HG03571 (cell line): ENCODE data around the gene PCGF1.
"Not testable (repeated sequence)": the region's sequence is repeated elsewhere in the genome, so short reads cannot be mapped to it uniquely, and the experiment has no call there.

ENCODE experiments used
- ATAC-seq: cut with Tn5 transposase; IDR thresholded peaks from one replicate; pipeline ENCODE4 v1.9.1; 2021; ENCODE audit not compliant: unreplicated experiment

PCGF1 gene

DNA sequence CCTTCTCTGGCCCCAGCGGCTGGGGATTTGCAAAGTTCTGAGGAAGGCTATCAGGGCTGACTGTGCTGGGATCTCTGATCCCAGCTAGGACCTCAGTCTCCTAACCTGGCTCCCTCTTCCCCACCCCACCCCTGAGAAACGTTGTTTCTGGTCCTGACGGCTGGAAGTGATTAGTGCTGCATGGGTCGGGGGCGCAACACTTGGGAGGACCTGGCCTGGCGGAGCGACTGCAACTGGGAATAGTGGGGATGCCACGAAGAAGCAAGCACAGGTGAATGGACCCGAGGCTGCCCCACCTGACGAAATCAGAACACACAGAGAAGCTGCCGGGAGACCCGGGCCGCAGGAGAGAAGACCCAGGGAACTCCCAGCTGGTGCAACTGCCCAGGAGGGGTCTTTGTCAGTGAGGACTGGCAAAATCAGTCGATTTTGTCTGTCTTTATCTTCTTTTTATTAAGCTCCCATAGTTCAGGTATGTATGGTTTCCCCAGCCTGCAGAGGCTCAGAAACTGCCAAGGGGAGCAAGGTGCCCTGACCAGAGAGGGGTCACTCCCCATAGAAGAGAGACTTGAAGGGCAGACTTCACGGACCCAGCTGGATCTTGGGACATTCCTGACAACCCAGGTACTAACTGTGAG lies 7.4 kb downstream of the PCGF1 start:
- ATAC-seq = no peak

DNA sequence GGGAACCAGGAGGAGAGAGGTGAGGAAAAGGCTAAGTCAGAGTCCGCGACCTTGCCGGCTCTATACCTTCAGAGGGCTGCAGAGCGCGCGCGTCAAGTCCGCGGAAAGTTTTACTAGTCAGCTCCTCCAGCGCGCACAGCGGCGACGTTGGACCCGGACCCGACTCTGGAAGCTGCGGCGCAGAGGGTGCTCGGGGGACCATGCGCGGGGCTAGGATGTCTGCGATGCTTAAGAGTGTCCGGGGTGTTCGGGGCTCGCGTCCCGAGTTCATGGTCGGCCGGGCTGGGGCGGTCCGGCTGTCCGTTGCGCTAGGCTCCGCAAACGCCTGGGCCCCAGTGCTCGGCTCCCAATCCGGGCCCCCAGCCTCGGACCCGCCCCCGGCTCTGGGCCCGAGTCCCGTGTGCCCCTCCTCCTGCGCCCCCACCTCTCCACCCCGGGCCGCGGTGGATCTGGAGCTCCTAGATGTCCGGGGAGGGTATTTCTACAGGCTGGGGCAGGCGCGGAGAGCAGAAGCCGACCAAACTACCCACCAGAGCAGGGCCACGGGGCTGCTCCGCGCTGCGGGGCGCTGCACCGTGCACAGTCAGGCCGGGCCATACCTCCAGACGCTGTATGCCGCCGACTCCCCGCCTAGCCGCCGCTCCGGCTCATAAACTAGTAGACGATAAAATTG lies 8.1 kb downstream of the PCGF1 start, which contains the start of gene LBX2:
TSS of gene LBX2 (minus strand) at position 337 of the 673 bp plus-strand sequence. CDS start at position 271, 66 bp downstream.
- ATAC-seq = no peak

DNA sequence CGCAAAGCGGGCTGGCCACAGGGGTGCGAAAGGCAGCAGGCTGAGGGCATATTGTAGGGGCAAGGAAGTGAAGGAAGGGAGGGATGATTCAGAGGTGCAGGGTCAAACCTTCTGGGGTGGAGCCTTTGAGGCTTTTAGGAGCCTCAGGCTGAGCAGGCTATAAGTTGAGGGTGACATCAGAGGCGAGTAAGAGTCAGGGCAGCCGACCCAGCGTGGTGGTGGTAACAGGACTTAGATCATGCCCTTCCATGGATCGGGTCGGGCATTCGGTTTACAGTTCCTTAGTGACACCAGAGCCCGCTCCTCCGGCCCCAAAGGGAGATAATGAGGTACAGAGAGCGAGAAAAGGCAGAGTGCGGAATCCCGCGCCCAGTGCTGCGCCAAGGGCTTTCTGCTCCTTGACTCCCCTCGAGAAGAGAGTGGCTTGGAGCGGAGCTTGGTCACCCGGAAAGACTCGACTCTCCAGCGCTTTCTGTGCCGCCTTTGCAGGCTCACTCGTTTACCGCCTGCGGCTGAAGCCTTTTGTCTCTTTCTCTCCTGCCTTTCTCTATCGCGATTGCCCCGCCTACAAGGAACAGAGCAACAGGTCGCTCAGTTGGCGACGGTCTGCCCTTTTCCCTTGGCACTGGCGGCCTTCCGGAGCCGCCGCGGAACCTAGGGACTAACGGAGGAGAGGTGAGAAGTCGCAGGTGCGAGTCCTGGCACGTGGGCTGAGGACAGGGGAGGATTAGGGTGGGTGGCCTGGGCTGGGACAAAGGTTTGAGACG lies 8.8 kb downstream of the PCGF1 start:
- no peak for ATAC-seq

DNA sequence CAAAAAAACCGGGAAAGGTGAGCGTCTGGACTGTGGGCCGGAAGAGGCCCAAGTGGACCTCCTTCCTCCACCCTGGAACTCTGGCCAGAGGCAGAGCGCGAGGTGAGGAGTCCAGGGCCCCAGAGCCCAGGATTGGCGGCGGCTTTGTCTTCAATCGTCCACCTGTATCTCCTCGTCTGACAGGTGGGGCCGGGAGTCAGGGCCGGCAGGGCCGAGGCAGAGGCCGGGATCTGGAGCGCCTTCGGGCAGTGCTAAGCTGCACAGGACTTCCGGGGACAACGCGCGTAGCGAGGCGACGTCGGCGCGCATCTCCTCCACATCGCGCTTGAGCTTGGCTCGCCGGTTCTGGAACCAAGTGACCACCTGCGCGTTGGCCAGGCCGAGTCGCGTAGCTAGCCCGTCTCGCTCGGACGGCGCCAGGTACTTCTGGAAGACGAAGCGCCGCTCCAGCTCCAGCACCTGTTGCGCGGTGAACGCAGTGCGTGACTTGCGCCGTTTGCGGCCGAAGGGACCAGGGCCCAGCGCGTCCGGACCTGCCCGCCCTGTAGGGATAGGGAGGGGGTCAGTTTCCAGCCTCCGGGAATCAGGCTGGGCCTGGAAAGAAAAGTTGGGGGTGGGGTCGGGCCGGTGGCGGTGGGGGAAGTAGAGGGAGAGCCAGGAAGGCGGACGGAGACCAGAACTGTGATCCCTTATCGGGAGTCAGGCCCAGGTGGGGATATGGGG lies 9.6 kb downstream of the PCGF1 start:
- no peak for ATAC-seq

DNA sequence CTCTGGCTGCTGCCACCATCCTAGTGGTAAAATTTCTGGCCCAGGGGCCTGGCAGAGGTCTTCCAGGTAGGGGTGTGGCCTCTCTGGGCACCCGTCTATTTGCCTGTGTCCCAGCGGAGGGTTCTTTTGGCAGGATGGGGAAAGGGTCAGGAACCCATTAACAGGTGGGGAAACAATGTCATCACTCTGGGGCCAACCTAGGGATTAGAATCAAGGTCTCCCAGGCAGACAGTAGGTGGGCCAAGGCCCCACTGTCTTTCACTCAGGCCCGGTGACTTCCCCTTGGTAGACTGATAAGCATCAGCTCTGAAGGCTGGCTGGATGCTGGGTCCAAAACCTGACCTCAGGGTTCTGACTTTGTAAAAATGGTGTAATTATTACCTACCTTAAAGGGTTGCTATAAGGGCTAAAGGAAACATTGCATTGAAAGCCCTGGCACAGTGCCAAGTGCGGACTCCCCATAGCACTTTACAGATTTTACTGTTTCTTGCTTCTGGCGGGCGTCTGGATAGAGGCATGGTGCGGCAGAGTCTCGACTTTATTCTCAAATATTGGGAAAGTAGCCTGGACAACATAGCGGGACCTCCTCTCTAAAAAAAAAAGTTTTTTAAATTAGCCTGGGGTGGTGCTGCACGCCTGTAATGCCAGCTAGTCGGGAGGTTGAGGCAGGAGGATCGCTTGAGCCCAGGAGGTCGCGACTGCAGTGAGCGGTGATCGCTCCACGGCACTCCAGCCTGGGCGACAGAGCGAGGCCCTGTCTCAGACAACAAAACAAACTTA lies 10.3 kb downstream of the PCGF1 start:
- no peak for ATAC-seq

DNA sequence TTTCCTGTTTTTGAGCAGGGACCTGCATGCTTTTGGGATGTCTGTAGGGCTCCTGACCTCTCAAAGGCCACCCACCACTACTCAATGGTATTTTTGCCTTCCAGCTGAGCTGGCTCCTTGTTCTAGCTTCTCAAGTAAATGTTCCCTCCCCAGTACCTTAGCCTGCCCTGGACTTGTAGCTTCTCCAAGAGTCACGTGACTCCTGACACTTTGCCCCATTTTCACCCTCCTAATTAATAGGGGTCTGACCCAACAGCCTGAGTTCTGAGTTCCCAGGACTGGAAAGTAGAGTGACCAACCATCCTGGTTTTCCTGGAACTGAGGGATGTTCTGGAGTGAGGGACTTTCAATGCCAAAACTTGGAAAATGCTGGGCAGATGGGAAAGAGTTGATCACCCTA lies 12.1 kb downstream of the PCGF1 start:
- no peak for ATAC-seq

DNA sequence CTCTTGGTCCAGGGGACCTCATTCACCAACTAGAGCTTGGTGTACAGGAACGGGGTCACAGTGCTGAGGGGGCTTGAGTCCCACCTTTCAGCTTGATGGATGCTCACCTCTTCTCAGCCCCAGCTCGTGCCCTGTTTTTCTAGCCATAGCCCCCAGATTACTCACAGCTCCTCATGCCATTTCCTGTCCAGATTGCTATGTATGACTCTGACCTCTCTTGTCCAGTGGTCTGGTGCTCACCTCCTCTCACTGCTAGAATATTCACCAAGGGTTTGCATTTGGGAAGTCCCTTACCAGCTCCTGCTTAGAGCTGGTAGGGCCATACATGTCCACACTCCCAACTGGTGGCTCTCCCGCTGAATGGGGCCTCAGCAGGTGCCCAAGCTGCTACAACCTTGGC lies 13.9 kb downstream of the PCGF1 start:
- no peak for ATAC-seq

DNA sequence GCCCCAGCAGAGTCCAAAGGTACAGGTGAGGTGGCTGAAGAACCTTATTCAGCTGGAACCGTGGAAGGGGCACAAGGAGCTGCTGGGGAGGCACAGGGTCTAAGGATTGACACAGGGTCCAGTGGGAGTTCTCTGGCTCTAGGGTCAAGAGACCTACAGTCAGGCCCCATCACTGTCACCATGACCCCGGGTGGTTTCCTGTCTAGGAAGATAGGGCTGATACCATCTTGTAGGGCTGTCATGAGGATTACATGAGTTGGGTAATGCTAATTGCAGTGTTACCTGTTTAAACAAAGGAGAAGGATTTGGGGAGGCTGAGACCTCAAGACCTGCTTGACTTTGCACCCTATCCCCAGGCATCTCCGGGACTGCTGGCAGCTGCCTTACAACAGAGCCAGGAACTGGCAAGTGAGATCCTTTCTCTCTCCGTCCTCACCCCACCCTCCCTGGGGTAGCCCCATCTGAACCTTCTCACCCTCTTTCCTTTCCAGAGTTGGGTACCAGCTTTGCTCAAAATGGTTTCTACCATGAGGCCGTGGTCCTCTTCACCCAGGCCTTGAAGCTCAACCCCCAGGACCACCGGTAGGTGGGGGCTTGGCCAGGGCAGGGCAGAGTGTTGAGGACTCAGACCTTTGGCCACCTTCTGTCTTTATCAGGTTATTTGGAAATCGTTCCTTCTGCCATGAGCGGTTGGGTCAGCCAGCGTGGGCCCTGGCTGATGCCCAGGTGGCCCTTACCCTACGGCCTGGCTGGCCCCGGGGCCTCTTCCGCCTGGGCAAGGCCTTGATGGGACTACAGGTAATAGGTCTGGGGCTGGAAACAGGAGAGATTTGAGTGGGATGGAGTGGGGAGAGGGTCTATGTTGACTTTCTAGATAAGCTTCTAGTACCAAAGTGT lies 15.6 kb downstream of the PCGF1 start:
- no peak for ATAC-seq

DNA sequence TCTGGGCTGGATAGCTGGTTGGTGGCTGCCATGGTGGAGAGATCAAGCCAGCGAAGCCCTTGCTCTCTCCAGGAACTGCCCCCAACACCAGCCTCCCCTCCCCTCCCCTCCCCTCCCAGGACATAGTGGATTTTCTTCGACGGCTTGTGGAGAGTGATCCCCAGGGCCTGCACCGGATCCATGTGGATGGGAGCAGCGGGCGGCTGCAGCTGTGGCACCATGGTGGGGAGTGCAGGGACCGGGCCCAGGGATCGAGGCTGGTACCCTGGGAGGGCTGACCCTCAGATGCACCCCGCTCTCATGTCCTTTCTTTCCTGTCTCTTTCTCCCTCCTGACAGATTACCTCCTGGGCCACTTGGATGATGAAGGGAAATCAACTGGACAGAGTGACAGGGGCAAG lies 17.6 kb downstream of the PCGF1 start:
- ATAC-seq = no peak

DNA sequence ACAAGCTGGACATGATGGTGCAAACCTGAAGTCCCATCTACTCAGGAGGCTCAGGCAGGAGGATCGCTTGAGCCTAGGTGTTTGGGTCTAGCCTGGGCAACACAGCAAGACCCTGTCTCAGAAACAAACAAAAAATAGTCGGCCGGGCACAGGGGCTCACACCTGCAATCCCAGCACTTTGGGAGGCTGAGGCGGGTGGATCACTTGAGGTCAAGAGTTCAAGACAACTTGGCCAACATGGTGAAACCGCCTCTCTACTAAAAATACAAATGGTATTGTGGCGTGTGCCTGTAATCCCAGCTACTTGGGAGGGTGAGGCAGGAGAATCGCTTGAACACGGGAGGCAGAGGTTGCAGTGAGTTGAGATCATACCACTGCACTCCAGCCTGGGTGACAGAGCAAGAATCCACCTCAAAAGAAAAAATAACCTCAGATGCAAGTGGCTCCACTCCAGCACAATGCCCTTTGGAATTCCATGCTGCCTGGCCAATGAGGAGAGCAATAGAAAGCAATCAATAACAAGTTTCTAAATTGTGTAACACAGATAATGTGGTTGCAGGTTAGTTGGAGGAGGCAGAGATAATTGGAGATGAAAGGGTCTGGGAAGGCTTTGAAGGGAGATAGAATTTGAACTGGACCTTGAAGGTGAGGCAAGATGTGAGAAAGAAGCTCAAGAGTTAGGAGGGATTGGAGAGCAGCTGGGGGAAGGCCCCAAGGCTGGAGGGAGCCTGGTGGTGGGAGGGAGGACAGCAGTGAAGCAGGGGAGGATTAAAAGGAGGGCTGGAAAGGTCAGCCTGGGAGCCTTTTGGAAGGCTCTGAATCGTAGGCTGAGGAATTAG lies 18.6 kb downstream of the PCGF1 start:
- no peak for ATAC-seq

DNA sequence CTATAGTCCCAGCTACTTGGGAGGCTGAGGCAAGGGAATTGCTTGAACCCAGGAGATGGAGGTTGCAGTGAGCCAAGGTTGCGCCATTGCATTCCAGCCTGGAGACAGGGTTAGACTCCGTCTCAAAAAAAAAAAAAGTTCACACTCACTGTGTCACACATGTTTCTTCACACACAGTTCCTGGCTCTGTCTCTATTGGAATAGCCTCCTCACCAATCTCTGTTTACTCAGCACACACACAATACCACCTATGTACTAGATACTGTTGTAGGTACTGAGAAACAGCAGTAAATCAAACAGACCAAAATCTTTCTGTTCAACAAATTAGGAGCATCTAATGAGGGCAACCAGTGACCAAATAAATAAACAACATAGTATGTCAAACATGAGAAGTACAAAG lies 21.4 kb downstream of the PCGF1 start:
- ATAC-seq = no peak

DNA sequence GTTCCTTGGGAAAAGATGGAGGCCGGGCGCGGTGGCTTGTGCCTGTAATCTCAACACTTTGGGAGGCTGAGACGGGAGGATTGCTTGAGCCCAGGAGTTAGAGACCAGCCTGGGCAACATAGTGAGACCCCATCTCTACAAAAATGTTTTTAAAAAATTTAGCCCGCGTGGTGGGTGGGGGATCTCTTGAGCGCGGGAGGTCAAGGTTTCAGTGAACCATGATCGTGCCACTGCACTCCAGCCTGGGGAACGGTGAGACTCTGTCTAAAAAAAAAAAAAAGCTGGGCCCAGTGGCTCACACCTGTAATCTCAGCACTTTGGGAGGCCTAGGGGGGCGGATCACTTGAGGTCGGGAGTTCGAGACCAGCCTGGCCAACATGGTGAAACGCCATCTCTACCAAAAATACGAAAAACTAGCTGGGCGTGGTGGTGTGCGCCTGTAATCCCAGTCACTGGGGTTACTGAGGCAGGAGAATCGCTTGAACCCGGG lies 23.8 kb downstream of the PCGF1 start:
- ATAC-seq = not testable (repeated sequence)

DNA sequence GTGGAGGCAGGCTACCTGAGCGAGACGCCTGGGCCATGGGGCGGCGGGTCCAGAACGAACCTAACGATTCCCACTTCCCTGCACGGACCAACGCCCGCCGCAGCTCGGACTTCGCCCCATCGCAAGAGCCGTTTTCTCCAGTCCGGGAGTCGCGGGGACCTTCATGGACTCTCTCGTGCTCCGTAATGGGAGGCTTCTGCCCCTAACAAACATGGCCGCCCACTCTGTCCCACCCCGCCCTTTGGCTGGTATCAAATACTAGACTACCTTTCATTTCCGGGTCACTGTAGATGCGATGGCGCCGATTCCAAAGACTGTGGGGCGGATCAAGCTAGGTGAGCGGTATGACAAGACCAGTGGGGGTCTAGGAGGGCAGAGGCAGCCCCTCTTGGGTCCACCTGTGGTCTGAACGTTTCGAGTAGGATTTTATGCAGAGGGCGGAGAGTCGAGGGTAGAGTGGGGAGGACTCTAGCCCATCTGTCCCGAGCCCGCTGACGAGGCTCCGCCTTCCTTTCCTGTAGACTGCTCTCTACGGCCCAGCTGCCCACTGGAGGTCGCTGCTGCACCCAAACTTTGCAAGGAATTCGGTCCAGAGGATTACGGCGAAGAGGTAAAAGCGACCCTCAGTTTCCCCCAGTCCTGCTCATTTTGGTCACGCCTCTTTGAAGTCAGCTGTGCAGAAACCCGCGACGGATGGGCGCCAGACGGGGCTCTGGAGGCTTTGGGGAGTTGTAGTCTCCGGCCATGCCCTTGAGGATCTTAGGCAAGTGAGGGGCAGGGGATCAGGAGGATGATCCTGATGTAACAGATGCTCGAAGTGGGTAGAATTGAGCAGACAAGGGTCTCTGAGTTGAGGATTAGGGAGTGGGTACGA lies 24.5 kb downstream of the PCGF1 start, which contains the start of the genes CCDC142 and TTC31:
TSS of gene CCDC142 (minus strand) at position 198 of the 874 bp plus-strand sequence. CDS start at position 37, 161 bp downstream.
TSS of gene TTC31 (plus strand) at position 281 of the 874 bp plus-strand sequence. CDS start at position 296, 15 bp downstream.
- ATAC-seq = peak; percentile 86

DNA sequence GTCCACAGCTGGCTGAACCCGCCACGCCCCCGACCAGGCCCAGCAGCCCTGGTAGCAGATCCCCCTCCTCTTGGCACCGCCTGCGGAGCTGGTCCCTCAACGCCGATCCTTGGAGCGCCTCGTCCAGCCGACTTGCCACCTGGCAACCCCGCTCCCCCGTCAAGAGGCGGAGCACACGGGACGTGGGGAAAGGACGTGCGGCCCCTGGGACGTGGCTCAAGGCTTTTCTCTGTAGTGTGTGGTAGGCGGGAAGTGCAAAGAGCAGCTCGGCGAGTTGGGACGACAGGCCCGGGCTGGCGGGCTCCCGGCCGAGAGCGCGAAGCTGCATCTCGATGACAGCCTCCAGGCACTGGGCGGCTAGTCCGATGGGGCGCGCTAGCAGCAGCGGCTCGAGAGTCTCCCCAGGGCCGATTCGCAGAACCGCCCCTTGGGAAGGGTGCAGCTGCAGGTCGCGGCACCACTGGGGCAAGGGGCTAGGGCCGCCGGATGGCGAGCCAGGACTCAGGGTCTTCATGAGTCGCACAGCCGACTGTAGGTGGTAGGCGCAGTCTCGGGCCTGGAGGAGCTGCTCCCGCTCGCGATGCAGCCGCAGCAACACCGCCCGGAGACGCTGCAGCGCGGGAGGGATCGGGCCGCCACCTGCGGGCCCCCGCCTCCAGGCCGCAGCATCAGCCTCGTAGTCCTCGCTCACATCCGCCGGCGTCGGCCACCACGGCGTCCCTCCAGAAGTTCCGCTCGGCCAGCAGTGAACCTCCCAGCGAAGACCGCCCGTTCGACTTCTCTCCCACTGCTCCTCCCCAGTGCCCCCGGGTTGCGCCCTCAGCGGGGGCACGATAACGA lies 25.3 kb downstream of the PCGF1 start:
- peak; percentile 44 for ATAC-seq

DNA sequence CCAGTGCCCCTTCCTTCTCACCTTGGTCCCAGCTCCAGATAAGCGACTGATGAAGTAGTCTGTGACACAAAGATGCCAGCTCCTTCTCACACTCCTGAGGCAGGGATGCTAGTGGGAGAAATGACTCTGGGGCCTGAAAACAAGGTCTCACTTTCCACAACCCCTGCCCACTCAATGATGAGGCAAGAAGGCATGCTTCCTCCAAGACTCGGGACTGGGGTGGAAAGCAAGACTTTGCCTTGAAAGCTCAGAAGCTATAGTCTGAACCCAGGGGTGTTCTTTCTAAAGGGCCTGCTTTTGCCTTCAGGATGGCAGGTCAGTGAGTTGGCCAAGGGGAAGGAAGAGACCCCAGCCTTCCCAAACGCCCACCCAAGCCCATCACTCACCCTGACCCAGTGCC lies 26.1 kb downstream of the PCGF1 start:
- no peak for ATAC-seq

DNA sequence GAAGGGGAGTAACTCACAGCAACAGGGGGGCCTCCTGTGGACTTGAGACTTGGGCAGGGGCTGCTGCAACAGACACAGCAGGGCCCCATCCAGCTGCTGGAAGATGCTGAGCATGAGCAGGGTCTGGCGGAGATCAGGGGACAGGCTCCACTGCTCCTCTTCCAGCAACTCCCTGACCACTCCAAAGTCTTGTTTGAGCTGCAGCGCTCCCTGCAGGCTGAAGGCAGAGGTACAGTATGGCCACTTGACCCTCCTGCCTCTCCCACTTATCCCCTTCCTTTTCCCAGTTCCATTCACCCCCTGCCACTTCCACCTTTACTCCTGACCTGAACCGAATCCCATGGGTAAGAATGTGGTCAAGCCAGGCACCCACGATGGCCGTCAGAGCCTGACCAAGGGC lies 32.6 kb downstream of the PCGF1 start:
- no peak for ATAC-seq
